H1 (cell line): ENCODE results near the gene TTC39A. TPM values are rescaled to one million over a fixed set of nuclear protein-coding genes. Genes with fewer than 3 reads are reported as not detected.

ENCODE experiments used
- CTCF ChIA-PET: fragments of 300-600 bp; sonication (Branson Sonifier 250); formaldehyde crosslinking; loops from one replicate; lab custom pipeline; 2021; ENCODE audit not compliant: partially characterized antibody; lab: Charles Lee
- POLR2A ChIA-PET: fragments of 300-600 bp; sonication (Branson Sonifier 250); formaldehyde crosslinking; loops from one replicate; lab custom pipeline; 2021; ENCODE audit warnings: inconsistent platforms; ENCODE audit not compliant: partially characterized antibody; lab: Charles Lee
- DNase-seq, 2 experiments: peaks; one replicate each; pipeline versions ENCODE4 v3.0.0 to v3.0.0-alpha.2; 2010 to 2022; ENCODE audit warnings: low spot score in 2 of 2, low read depth in 1 of 2, mixed read lengths in 1 of 2
- FAIRE-seq: peaks from 2 replicates; lab custom pipeline; 2011; peaks lifted over from hg19 to GRCh38; lab: Jason Lieb, UNC
- H2AFZ ChIP-seq: 2 replicates; pipeline ENCODE4 v1.8.1; 2012; ENCODE audit warnings: low read length, inconsistent platforms
- H2AK5ac ChIP-seq: 2 replicates; pipeline ENCODE4 v1.6.1; 2013; ENCODE audit warnings: low read depth, low read length
- H2BK120ac ChIP-seq: replicated peaks from 2 replicates; pipeline ENCODE3; 2013; ENCODE audit warnings: low read depth, low read length, inconsistent platforms
- H2BK12ac ChIP-seq: 2 replicates; pipeline ENCODE4 v1.6.1; 2013; ENCODE audit warnings: low read depth, low read length
- H2BK15ac ChIP-seq: 2 replicates; pipeline ENCODE4 v1.6.1; 2013; ENCODE audit warnings: low read length
- H2BK20ac ChIP-seq: 2 replicates; pipeline ENCODE4 v1.6.1; 2013; ENCODE audit warnings: low read length
- H2BK5ac ChIP-seq: 2 replicates; pipeline ENCODE4 v1.6.1; 2013; ENCODE audit warnings: low read depth, low read length
- H3K14ac ChIP-seq: 2 replicates; pipeline ENCODE4 v1.6.1; 2013; ENCODE audit warnings: inconsistent platforms; ENCODE audit not compliant: insufficient read length
- H3K18ac ChIP-seq: 2 replicates; pipeline ENCODE4 v1.6.1; 2013; ENCODE audit warnings: low read length; ENCODE audit errors: extremely low read depth
- H3K23ac ChIP-seq: 2 replicates; pipeline ENCODE4 v1.6.1; 2013; ENCODE audit warnings: inconsistent platforms; ENCODE audit not compliant: insufficient read length
- H3K23me2 ChIP-seq: 2 replicates; pipeline ENCODE4 v1.6.1; 2013; ENCODE audit warnings: low read depth, low read length
- H3K27ac ChIP-seq: 2 replicates; pipeline ENCODE4 v1.6.1; 2011; ENCODE audit warnings: low read depth, low read length, inconsistent platforms
- H3K27me3 ChIP-seq, 4 experiments: replicated peaks in 1 of 4; 1 replicate in 1 of 4; 2 replicates in 3 of 4; pipeline versions ENCODE4 v1.6.1 to v1.8.1; 2011 to 2013; ENCODE audit warnings: low read length in 3 of 4, mild to moderate bottlenecking in 3 of 4, inconsistent platforms in 2 of 4, mixed read lengths in 2 of 4, moderate library complexity in 1 of 4; ENCODE audit not compliant: control insufficient read depth in 3 of 4, insufficient read depth in 3 of 4; ENCODE audit errors: extremely low read depth in 1 of 4
- H3K36me3 ChIP-seq, 4 experiments: 2 replicates each; pipeline versions ENCODE4 v1.6.1 to v1.8.1; 2011 to 2013; ENCODE audit warnings: mild to moderate bottlenecking in 4 of 4, low read length in 3 of 4, moderate library complexity in 2 of 4, control low read depth in 1 of 4, inconsistent platforms in 1 of 4; ENCODE audit not compliant: insufficient read depth in 4 of 4, control insufficient read depth in 2 of 4
- H3K4ac ChIP-seq: replicated peaks from 2 replicates; pipeline ENCODE3; 2013; ENCODE audit warnings: low read length, low read depth, mixed read lengths, inconsistent platforms; ENCODE audit not compliant: insufficient read length
- H3K4me1 ChIP-seq, 4 experiments: replicated peaks in 1 of 4; 1 replicate in 1 of 4; 2 replicates in 3 of 4; pipeline versions ENCODE4 v1.6.1 to v1.8.1; 2011 to 2013; ENCODE audit warnings: low read length in 3 of 4, inconsistent platforms in 2 of 4, mixed read lengths in 1 of 4; ENCODE audit not compliant: insufficient read depth in 4 of 4, control insufficient read depth in 3 of 4
- H3K4me2 ChIP-seq, 2 experiments: 2 replicates each; pipeline versions ENCODE4 v1.6.1 to v1.8.1; 2011 to 2013; ENCODE audit warnings: low read depth in 2 of 2, low read length in 2 of 2, control low read depth in 1 of 2, inconsistent platforms in 1 of 2, mild to moderate bottlenecking in 1 of 2; ENCODE audit not compliant: insufficient read depth in 1 of 2
- H3K4me3 ChIP-seq, 4 experiments: fragments of 200-600, 300-600 bp in 1 of 4; sonication (generic), shearing (Covaris generic), sonication (Bioruptor Twin) in 1 of 4; 2 replicates each; pipeline versions ENCODE4 v1.5.1 to v1.8.1; 2011 to 2016; ENCODE audit warnings: low read length in 4 of 4, low read depth in 3 of 4, control low read depth in 2 of 4, inconsistent platforms in 2 of 4, mild to moderate bottlenecking in 2 of 4, mixed read lengths in 1 of 4, moderate library complexity in 1 of 4; ENCODE audit not compliant: insufficient read depth in 2 of 4; ENCODE audit errors: extremely low read depth in 1 of 4
- H3K56ac ChIP-seq: replicated peaks from 2 replicates; pipeline ENCODE3; 2013; ENCODE audit warnings: low read depth, mild to moderate bottlenecking, mixed read lengths, low read length, inconsistent platforms; ENCODE audit not compliant: insufficient read length
- H3K79me1 ChIP-seq: 2 replicates; pipeline ENCODE4 v1.6.1; 2013; ENCODE audit warnings: low read depth, low read length, control low read depth
- H3K79me2 ChIP-seq, 2 experiments: 2 replicates each; pipeline versions ENCODE4 v1.6.1 to v1.8.1; 2012 to 2013; ENCODE audit warnings: low read length in 2 of 2, mild to moderate bottlenecking in 2 of 2, inconsistent platforms in 1 of 2; ENCODE audit not compliant: insufficient read depth in 2 of 2, control insufficient read depth in 1 of 2
- H3K9ac ChIP-seq, 4 experiments: replicated peaks in 1 of 4; 1 replicate in 1 of 4; 2 replicates in 3 of 4; pipeline versions ENCODE4 v1.6.1 to v1.8.1; 2011 to 2013; ENCODE audit warnings: low read depth in 3 of 4, low read length in 3 of 4, control low read depth in 2 of 4, mild to moderate bottlenecking in 2 of 4, moderate library complexity in 2 of 4, inconsistent platforms in 1 of 4; ENCODE audit errors: extremely low read depth in 1 of 4
- H3K9me3 ChIP-seq, 2 experiments: 2 replicates each; pipeline versions ENCODE4 v1.6.1 to v1.8.1; 2012 to 2013; ENCODE audit warnings: mild to moderate bottlenecking in 2 of 2, moderate library complexity in 2 of 2, control low read depth in 1 of 2, inconsistent platforms in 1 of 2, low read depth in 1 of 2, low read length in 1 of 2, mixed read lengths in 1 of 2; ENCODE audit not compliant: insufficient read depth in 2 of 2
- H4K20me1 ChIP-seq, 2 experiments: replicated peaks in 1 of 2; 2 replicates each; pipeline versions ENCODE3 to v1.8.1; 2011 to 2013; ENCODE audit warnings: inconsistent platforms in 2 of 2, low read length in 2 of 2, mild to moderate bottlenecking in 1 of 2; ENCODE audit not compliant: insufficient read depth in 2 of 2, control insufficient read depth in 1 of 2
- H4K5ac ChIP-seq: 2 replicates; pipeline ENCODE4 v1.6.1; 2013; ENCODE audit warnings: low read length, low read depth, mixed read lengths, inconsistent platforms; ENCODE audit not compliant: insufficient read length
- H4K8ac ChIP-seq: 2 replicates; pipeline ENCODE4 v1.8.0; 2013; ENCODE audit warnings: mild to moderate bottlenecking, moderate library complexity, low read length, inconsistent platforms; ENCODE audit not compliant: insufficient read depth; ENCODE audit errors: extremely low read depth
- H4K91ac ChIP-seq: replicated peaks from 2 replicates; pipeline ENCODE3; 2013; ENCODE audit warnings: low read length, mixed read lengths, inconsistent platforms; ENCODE audit not compliant: insufficient read length
- ASH2L ChIP-seq: fragments of 200-600, 300-600 bp; sonication (generic); IDR thresholded peaks from one replicate; pipeline ENCODE4 v1.7.1; 2017; ENCODE audit warnings: low read length
- EZH2 ChIP-seq: fragments of 200-600 bp; sonication (generic); IDR thresholded peaks from 2 replicates; pipeline ENCODE4 v1.7.1; 2012; ENCODE audit warnings: low read depth, mild to moderate bottlenecking, moderate library complexity, low read length, inconsistent platforms; ENCODE audit not compliant: severe bottlenecking
- KDM1A ChIP-seq: fragments of 200-600, 300-600 bp; sonication (generic); IDR thresholded peaks from 2 replicates; pipeline ENCODE4 v1.7.1; 2016; ENCODE audit warnings: mild to moderate bottlenecking, low read length, borderline replicate concordance
- NRF1 ChIP-seq: IDR thresholded peaks from 2 replicates; pipeline ENCODE4 v1.6.1; 2011; ENCODE audit warnings: mild to moderate bottlenecking, low read depth, low read length, improper control_type of control experiment
- RFX5 ChIP-seq: IDR thresholded peaks from 2 replicates; pipeline ENCODE4 v1.6.1; 2011; ENCODE audit warnings: low read depth, low read length, improper control_type of control experiment, borderline replicate concordance
- SAP30 ChIP-seq: fragments of 300-600 bp; sonication (generic); IDR thresholded peaks from 2 replicates; pipeline ENCODE4 v1.7.1; 2012; ENCODE audit warnings: low read length, moderate library complexity, mild to moderate bottlenecking, inconsistent platforms; ENCODE audit not compliant: insufficient read depth, insufficient replicate concordance
- SIN3A ChIP-seq, 2 experiments: IDR thresholded peaks in 1 of 2; conservative IDR thresholded peaks in 1 of 2; 2 replicates each; pipeline ENCODE4 v1.6.1; 2011 to 2012; ENCODE audit warnings: low read length in 2 of 2, improper control_type of control experiment in 1 of 2, low read depth in 1 of 2, mild to moderate bottlenecking in 1 of 2
- TBP ChIP-seq: IDR thresholded peaks from 2 replicates; pipeline ENCODE4 v1.6.1; 2011; ENCODE audit warnings: low read depth, low read length, improper control_type of control experiment
- TCF12 ChIP-seq: IDR thresholded peaks from 2 replicates; pipeline ENCODE4 v1.6.1; 2011; ENCODE audit warnings: low read depth, mild to moderate bottlenecking, low read length
- WGBS, 2 experiments: shearing (Covaris generic) in 1 of 2; methylation state at CpG; one replicate each; pipeline versions ENCODE4 v1.1.6 to v1.1.7; 2013 to 2015; ENCODE audit warnings: low lambda C conversion rate in 2 of 2, mixed read lengths in 2 of 2, inconsistent platforms in 1 of 2, low coverage in 1 of 2, missing lambda C conversion rate in 1 of 2; ENCODE audit not compliant: insufficient replicate concordance in 2 of 2, insufficient coverage in 1 of 2, insufficient read length in 1 of 2; ENCODE audit errors: extremely low coverage in 1 of 2, missing lambda C conversion rate in 1 of 2; 5-methylcytosine and 5-hydroxymethylcytosine counted together
- polyA plus RNA-seq, 7 experiments: library from polyadenylated mRNA; depleted of rRNA in 3 of 7; stranded (reverse) in 5 of 7; unstranded in 2 of 7; fragments of >200 nt in 5 of 7; fragments of 200-250 nt in 2 of 7; gene quantifications; 1 replicate in 5 of 7; 2 replicates in 1 of 7; 4 replicates in 1 of 7; pipeline versions ENCODE4 v1.2.1 to v1.2.3, GENCODE V29; 2011 to 2013; ENCODE audit warnings: missing spikeins in 2 of 7, mixed read lengths in 2 of 7
- total RNA-seq: library from RNA; stranded (reverse); fragmentation: NEBNext Ultra II Directional; extraction: Animal tissue kit (Norgen Biotek cat#: 25700); gene quantifications from 2 replicates; pipeline ENCODE4 v1.2.1, GENCODE V29; 2021
- TF ChIP-seq, protein P1 (sequence below): IDR thresholded peaks from 2 replicates; pipeline ENCODE4 v1.6.1; 2012; ENCODE audit warnings: low read length, inconsistent platforms

Gene TTC39A
- total and polyA plus RNA-seq, 2 of the 8 experiments (the other 6 are each of a cell fraction or from before 2014, with no cell fraction given) = 5.5 to 5.8 TPM

DNA sequence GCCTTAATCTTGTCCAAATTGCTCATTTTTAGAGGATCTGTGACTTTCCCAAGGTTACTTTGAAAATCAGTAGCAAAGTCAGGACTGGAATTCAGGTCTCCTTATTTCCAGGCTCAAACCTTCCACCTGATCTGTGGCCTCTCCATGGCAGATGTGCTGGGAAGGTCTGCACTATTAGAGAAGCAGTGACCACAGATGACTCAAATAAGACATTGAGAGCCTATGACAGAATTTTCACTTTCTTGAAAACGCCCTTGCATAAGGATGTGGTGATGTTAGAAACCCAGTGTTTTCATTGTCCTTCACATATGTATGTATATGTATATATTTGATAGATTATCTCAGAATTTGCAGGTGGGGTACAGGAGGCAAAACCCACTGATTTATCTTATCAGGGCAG, 45.3 kb downstream of the TTC39A start:
- POLR2A ChIA-PET = interaction anchor here (0.7 kb wide), 1 partner anchor 11 kb away, joined by 3 read pairs; no protein-coding TSS in a partner anchor
- no peak overlapping the region for H3K14ac ChIP-seq
- 100% methylated on average over 1 of the region's 1 CpG; no CpG with 5 or more reads in 1 of the 2 experiments for WGBS, 2 experiments

More for the DNA sequence above, 45.3 kb downstream of the TTC39A start:
- H3K9ac ChIP-seq = no peak overlapping the region
- no peak overlapping the region for H2BK15ac ChIP-seq
- H4K20me1 ChIP-seq = no peaks in the 10 kb centered on the region
- H3K56ac ChIP-seq = no peak overlapping the region
- no peaks in the 10 kb centered on the region for H3K79me2 ChIP-seq
- TF ChIP-seq ASH2L (no peak), NRF1 (no peak), TBP (no peak), SIN3A (conservative IDR thresholded peaks at IDR 0.05 in 1 of 2, IDR thresholded peaks at IDR 0.05 in 1 of 2; ENCODE audit: low read depth in 1 of 2, low read length in 2 of 2) (no peak), TCF12 (no peak), EZH2 (no peak), RFX5 (no peak), SAP30 (no peak), KDM1A (no peak)
- TF ChIP-seq, protein P1, sequence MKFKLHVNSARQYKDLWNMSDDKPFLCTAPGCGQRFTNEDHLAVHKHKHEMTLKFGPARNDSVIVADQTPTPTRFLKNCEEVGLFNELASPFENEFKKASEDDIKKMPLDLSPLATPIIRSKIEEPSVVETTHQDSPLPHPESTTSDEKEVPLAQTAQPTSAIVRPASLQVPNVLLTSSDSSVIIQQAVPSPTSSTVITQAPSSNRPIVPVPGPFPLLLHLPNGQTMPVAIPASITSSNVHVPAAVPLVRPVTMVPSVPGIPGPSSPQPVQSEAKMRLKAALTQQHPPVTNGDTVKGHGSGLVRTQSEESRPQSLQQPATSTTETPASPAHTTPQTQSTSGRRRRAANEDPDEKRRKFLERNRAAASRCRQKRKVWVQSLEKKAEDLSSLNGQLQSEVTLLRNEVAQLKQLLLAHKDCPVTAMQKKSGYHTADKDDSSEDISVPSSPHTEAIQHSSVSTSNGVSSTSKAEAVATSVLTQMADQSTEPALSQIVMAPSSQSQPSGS = no peak
- no peak overlapping the region for H3K27ac ChIP-seq
- no peak overlapping the region for H2AK5ac ChIP-seq
- no peaks in the 10 kb centered on the region for H3K36me3 ChIP-seq
- no peak overlapping the region for H2BK5ac ChIP-seq
- H3K79me1 ChIP-seq = no peaks in the 10 kb centered on the region
- no peak overlapping the region for H3K18ac ChIP-seq
- H3K9me3 ChIP-seq = no peaks in the 10 kb centered on the region
- CTCF ChIA-PET = no interaction called here
- no peak overlapping the region for H3K4me2 ChIP-seq
- no peak overlapping the region for H3K23ac ChIP-seq
- H3K27me3 ChIP-seq = no peaks in the 10 kb centered on the region
- no peak overlapping the region for H4K5ac ChIP-seq
- no peak overlapping the region for H2BK120ac ChIP-seq
- no peak overlapping the region for H4K91ac ChIP-seq
- no peaks in the 10 kb centered on the region; a peak in 1 of 7 replicates for H3K4me1 ChIP-seq
- H2BK12ac ChIP-seq = no peak overlapping the region
- no peaks in the 10 kb centered on the region for H3K23me2 ChIP-seq
- H4K8ac ChIP-seq = no peak overlapping the region
- FAIRE-seq (no peak), DNase-seq (no peak)
- H2AFZ ChIP-seq = no peak overlapping the region
- H3K4me3 ChIP-seq = no peak overlapping the region
- no peak overlapping the region for H3K4ac ChIP-seq
- no peak overlapping the region for H2BK20ac ChIP-seq
